ENCODE results near the gene CDC26.

CDC26 gene

GRCh38 chr9:113319054-113319453, 43.7 kb upstream of the CDC26 start:
- no peaks in the 10 kb centered on the region for H3F3A ChIP-seq (ENCODE audit: insufficient read depth, low read length)
- H3K4me3 ChIP-seq (ENCODE audit: low read depth, low read length, poor library complexity, severe bottlenecking), result no peak overlapping the region
- H3K4me1 ChIP-seq (ENCODE audit: insufficient read depth, low read length, severe bottlenecking), result no peaks in the 10 kb centered on the region
- H3K79me2 ChIP-seq (ENCODE audit: insufficient read depth, low read length), result no peaks in the 10 kb centered on the region
- H3K36me3 ChIP-seq (ENCODE audit: insufficient read depth, low read length), result no peaks in the 10 kb centered on the region
- no peaks in the 10 kb centered on the region for H4K20me1 ChIP-seq (ENCODE audit: insufficient read depth, low read length)
- TF ChIP-seq CTCF (IDR thresholded peaks at IDR 0.05; ENCODE audit: low read length), result no peak
- no peak for TF ChIP-seq EZH2 (IDR thresholded peaks at IDR 0.05; ENCODE audit: borderline replicate concordance, low read length)
- H3K27me3 ChIP-seq (ENCODE audit: insufficient read depth, low read length), result peaks cover 4% of the 10 kb centered on the region; the same call in 1 of the 2 replicates
- H3K4me2 ChIP-seq (ENCODE audit: low read length), result no peak overlapping the region
- no peak overlapping the region for H3K9ac ChIP-seq (ENCODE audit: low read length)
- H3K9me2 ChIP-seq (ENCODE audit: low read depth, low read length), result no peaks in the 10 kb centered on the region
- no peak overlapping the region for H3K27ac ChIP-seq (ENCODE audit: low read depth, low read length, poor library complexity, severe bottlenecking)
- H2AFZ ChIP-seq (ENCODE audit: low read length), result no peak overlapping the region
- no peaks in the 10 kb centered on the region for H3K9me3 ChIP-seq (ENCODE audit: low read length)

- TF ChIP-seq CTCF (IDR thresholded peaks at IDR 0.05; ENCODE audit: low read length) (peak; percentile 15; the same call in 1 of the 2 replicates), EZH2 (IDR thresholded peaks at IDR 0.05; ENCODE audit: borderline replicate concordance, low read length) (no peak)
- H3K9ac ChIP-seq (ENCODE audit: low read length), result no peak overlapping the region
- no peaks in the 10 kb centered on the region; the same call in 1 of the 2 replicates for H3F3A ChIP-seq (ENCODE audit: insufficient read depth, low read length)
- H3K27me3 ChIP-seq (ENCODE audit: insufficient read depth, low read length), result peaks cover 4% of the 10 kb centered on the region; the same call in 1 of the 2 replicates
- no peak overlapping the region for H3K27ac ChIP-seq (ENCODE audit: low read depth, low read length, poor library complexity, severe bottlenecking)
- no peaks in the 10 kb centered on the region for H3K36me3 ChIP-seq (ENCODE audit: insufficient read depth, low read length)
- H3K4me3 ChIP-seq (ENCODE audit: low read depth, low read length, poor library complexity, severe bottlenecking), result no peak overlapping the region
- no peak overlapping the region for H2AFZ ChIP-seq (ENCODE audit: low read length)
- no peaks in the 10 kb centered on the region for H3K9me3 ChIP-seq (ENCODE audit: low read length)
- no peaks in the 10 kb centered on the region for H3K9me2 ChIP-seq (ENCODE audit: low read depth, low read length)
- no peaks in the 10 kb centered on the region for H3K4me1 ChIP-seq (ENCODE audit: insufficient read depth, low read length, severe bottlenecking)
- H4K20me1 ChIP-seq (ENCODE audit: insufficient read depth, low read length), result no peaks in the 10 kb centered on the region
- H3K79me2 ChIP-seq (ENCODE audit: insufficient read depth, low read length), result no peaks in the 10 kb centered on the region
- no peak overlapping the region for H3K4me2 ChIP-seq (ENCODE audit: low read length)
Observed at GRCh38 chr9:113317777-113318176, 42.4 kb upstream of the CDC26 start.

- no peaks in the 10 kb centered on the region for H3K9me2 ChIP-seq (ENCODE audit: low read depth, low read length)
Observed at GRCh38 chr9:113316030-113316429, 40.7 kb upstream of the CDC26 start.

More at GRCh38 chr9:113316030-113316429, 40.7 kb upstream of the CDC26 start:
- H3K4me1 ChIP-seq (ENCODE audit: insufficient read depth, low read length, severe bottlenecking), result no peaks in the 10 kb centered on the region
- TF ChIP-seq EZH2 (IDR thresholded peaks at IDR 0.05; ENCODE audit: borderline replicate concordance, low read length), result no peak
- TF ChIP-seq CTCF (IDR thresholded peaks at IDR 0.05; ENCODE audit: low read length), result no peak
- no peaks in the 10 kb centered on the region; the same call in 1 of the 2 replicates for H3F3A ChIP-seq (ENCODE audit: insufficient read depth, low read length)
- peaks cover 4% of the 10 kb centered on the region; the same call in 1 of the 2 replicates for H3K27me3 ChIP-seq (ENCODE audit: insufficient read depth, low read length)
- no peak overlapping the region for H2AFZ ChIP-seq (ENCODE audit: low read length)
- H3K4me3 ChIP-seq (ENCODE audit: low read depth, low read length, poor library complexity, severe bottlenecking), result no peak overlapping the region
- H4K20me1 ChIP-seq (ENCODE audit: insufficient read depth, low read length), result no peaks in the 10 kb centered on the region
- no peaks in the 10 kb centered on the region for H3K36me3 ChIP-seq (ENCODE audit: insufficient read depth, low read length)
- no peak overlapping the region for H3K9ac ChIP-seq (ENCODE audit: low read length)
- no peaks in the 10 kb centered on the region for H3K9me3 ChIP-seq (ENCODE audit: low read length)
- no peak overlapping the region for H3K4me2 ChIP-seq (ENCODE audit: low read length)
- H3K79me2 ChIP-seq (ENCODE audit: insufficient read depth, low read length), result no peaks in the 10 kb centered on the region
- no peak overlapping the region for H3K27ac ChIP-seq (ENCODE audit: low read depth, low read length, poor library complexity, severe bottlenecking)

Data from OCI-LY1 (cell line).